22Rv1 (cell line): Measurements from ENCODE around the gene SEZ6.

Source experiments
- H3K27ac ChIP-seq: fragments of 450-650 bp; 2 replicates; pipeline ENCODE4 v1.5.1; 2017
- ZFX ChIP-seq: fragments of 450-650 bp; IDR thresholded peaks from 2 replicates; pipeline ENCODE4 v1.6.1; 2017; ENCODE audit warnings: antibody characterized with exemption, borderline replicate concordance
- TF ChIP-seq, protein P1 (sequence below): fragments of 450-650 bp; IDR thresholded peaks from 2 replicates; pipeline ENCODE4 v1.5.1; 2017; ENCODE audit warnings: mild to moderate bottlenecking

The SEZ6 gene

DNA sequence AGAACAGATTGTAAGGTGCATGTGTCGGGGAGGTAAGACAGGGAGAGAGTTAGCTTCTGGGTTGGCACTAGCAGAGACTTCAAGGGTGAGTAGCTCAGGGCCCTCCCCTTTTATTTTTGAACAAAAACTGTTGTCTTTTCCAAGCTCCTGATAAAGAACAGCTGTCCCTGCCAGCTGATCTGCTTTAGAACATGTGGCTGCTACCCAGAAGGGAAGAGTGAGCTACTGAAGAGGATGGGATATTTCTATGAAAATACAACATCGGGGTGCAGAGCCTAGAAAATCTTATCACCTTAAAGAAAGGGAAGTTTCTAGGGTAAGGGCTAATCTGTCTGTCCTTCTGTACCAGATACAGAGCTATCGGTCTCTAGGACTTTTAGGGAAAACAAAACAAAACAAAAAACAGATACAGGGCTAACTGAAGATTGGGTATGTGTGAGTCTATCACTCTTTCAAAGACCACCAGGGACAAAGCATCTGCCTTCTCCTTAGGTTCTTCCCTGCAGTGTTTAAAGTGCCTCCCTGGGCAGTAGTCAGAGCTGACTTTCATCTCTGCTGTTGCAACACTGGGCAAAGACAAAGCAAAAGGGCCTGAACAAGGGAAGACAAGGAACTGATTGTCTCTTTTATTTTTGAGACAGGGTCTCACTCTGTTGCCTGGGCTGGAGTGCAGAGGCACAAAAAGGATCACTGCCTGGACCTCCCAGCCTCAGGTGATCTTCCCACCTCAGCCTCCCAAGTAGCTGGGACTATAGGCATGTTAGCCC lies 97.9 kb downstream of the SEZ6 start:
- peak overlapping the region; percentile 12; the same call in 1 of the 2 replicates for H3K27ac ChIP-seq
- TF ChIP-seq, protein P1, sequence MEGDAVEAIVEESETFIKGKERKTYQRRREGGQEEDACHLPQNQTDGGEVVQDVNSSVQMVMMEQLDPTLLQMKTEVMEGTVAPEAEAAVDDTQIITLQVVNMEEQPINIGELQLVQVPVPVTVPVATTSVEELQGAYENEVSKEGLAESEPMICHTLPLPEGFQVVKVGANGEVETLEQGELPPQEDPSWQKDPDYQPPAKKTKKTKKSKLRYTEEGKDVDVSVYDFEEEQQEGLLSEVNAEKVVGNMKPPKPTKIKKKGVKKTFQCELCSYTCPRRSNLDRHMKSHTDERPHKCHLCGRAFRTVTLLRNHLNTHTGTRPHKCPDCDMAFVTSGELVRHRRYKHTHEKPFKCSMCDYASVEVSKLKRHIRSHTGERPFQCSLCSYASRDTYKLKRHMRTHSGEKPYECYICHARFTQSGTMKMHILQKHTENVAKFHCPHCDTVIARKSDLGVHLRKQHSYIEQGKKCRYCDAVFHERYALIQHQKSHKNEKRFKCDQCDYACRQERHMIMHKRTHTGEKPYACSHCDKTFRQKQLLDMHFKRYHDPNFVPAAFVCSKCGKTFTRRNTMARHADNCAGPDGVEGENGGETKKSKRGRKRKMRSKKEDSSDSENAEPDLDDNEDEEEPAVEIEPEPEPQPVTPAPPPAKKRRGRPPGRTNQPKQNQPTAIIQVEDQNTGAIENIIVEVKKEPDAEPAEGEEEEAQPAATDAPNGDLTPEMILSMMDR: no peak
- TF ChIP-seq ZFX: no peak

DNA sequence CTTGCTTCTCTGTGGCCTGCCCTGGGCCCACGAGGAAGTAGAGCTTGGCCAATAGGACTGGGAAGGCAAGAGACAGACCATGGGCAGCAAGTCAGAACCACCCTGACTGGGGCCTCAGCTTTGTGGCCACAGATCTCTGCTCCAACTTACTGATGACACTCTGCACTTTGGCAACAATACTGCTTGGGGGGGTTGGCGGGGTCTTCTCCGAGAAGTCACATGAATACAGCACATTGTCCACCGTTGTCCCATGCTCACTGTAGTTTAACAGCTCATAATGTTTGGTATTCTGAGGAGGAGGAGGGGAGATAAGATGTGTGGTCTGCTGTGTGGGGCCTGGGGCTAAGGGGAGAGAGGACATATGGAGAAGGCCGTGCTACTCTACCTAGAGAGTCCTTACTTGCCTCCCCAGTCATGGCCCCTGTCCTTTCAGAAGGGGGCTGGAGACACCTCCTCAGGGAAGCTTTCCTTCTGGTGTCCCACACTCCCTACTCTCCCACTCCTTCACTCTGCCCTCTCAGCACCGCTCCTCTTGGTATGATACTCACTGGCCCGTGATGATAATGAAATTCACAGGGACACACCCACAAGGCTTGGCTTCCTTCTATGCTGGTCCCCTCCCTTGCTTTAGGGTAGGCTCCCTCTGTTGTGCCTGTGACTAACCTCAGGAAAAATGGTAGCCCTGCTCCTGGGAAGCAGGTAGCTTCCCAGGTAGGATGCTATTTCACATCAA lies 99.0 kb downstream of the SEZ6 start:
- no peak for TF ChIP-seq ZFX
- TF ChIP-seq, protein P1: no peak
- H3K27ac ChIP-seq: 0 out of 2 replicates have a peak overlapping the region, but pooled peaks have one; percentile 2

DNA sequence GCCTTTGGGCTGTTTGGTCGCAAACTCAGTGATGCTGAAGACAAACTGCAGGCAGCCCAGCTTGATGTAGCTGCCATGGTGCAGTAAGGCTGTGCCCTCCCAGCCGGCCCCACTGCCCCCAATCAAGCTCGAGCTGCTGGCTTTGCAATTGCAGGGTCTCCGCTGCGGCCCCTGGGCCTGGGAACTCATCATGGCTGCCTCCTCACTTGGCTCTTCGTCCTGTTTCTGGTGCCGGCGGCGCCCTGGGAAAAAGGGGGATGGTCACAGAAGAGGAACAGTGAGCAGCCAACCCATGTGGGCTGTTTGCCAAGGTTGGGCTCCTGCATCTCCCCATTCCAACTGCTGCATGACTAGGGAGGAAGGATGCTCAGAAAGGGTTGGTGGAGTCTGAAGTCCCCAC lies 99.6 kb downstream of the SEZ6 start:
- H3K27ac ChIP-seq: no peak overlapping the region
- TF ChIP-seq ZFX: no peak
- TF ChIP-seq, protein P1: no peak
